HG02678 (cell line): ENCODE measurements around the gene SPTLC1.

Experiments
- ATAC-seq: cut with Tn5 transposase; IDR thresholded peaks from one replicate; pipeline ENCODE4 v1.9.1; 2021; ENCODE audit warnings: mild to moderate bottlenecking, moderate library complexity; ENCODE audit not compliant: unreplicated experiment

Gene SPTLC1

GRCh38 chr9:91992461-91993041 is 122.7 kb downstream of the SPTLC1 start:
- ATAC-seq: no peak

DNA sequence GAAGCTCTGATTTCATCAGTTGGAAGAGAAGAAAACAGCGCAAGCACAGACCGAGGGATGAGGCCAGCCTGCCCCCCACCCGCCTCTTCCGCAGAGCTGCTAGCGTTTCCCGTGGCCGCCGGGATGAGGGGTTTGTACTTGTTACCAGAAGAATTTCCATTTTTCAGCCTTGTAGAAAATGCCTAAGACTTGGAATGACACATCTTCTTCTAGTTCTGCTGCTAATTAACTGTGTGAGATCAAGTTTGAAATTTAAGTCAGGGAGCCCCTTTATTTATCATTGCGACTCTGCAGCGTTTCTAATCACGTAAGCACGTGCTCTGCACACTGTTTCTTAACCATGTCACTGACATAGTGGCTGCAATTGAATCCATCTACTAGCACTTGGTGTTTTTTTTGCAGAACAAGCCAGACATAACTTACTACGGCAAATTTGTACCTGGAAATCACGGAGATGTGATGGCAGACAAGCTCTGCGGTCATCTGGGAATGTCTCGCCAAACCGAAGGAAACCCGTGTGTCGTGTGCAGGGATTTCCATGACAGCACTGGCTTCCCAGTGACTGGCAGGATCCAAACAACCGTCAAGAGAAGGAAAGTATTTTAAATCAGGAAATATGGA is 123.4 kb downstream of the SPTLC1 start:
- no peak for ATAC-seq

GRCh38 chr9:91986248-91986647 is 129.0 kb downstream of the SPTLC1 start:
- ATAC-seq: no peak

- no peak for ATAC-seq
Observed at GRCh38 chr9:91985692-91986091, 129.5 kb downstream of the SPTLC1 start.
